Measurements from ENCODE around the gene TMEM131.

- TF ChIP-seq, protein P1, sequence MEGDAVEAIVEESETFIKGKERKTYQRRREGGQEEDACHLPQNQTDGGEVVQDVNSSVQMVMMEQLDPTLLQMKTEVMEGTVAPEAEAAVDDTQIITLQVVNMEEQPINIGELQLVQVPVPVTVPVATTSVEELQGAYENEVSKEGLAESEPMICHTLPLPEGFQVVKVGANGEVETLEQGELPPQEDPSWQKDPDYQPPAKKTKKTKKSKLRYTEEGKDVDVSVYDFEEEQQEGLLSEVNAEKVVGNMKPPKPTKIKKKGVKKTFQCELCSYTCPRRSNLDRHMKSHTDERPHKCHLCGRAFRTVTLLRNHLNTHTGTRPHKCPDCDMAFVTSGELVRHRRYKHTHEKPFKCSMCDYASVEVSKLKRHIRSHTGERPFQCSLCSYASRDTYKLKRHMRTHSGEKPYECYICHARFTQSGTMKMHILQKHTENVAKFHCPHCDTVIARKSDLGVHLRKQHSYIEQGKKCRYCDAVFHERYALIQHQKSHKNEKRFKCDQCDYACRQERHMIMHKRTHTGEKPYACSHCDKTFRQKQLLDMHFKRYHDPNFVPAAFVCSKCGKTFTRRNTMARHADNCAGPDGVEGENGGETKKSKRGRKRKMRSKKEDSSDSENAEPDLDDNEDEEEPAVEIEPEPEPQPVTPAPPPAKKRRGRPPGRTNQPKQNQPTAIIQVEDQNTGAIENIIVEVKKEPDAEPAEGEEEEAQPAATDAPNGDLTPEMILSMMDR (IDR thresholded peaks at IDR 0.05): no peak
- no peak for TF ChIP-seq POLR2AphosphoS5 (IDR thresholded peaks at IDR 0.05)
These were observed 288.9 kb downstream of the TMEM131 start for GRCh38 chr2:97706708-97707345.

Measured in transverse colon (tissue), 4 donors.